Natural killer cell (primary cell): ENCODE results near the gene SPECC1L. TPM values are rescaled to one million over a fixed set of nuclear protein-coding genes. Genes with fewer than 3 reads are reported as not detected.

Experiments
- ATAC-seq, 3 donors: fragments of 150-1000 bp in 2 of 3; fragments of 200-7000 bp in 1 of 3; cut with Tn5 transposase; 1 replicate in 1 of 3; 2 replicates in 2 of 3; pipeline ENCODE4 v1.10.0; 2021; ENCODE audit warnings: mild to moderate bottlenecking in 2 of 3, moderate library complexity in 2 of 3
- DNase-seq, 2 donors: peaks; one replicate each; pipeline versions ENCODE4 v3.0.0 to v3.0.0-alpha.2; 2013 to 2021; ENCODE audit warnings: mixed read lengths in 1 of 2
- H3K27ac ChIP-seq: one replicate; pipeline ENCODE4 v1.5.1; 2013; ENCODE audit warnings: mild to moderate bottlenecking, low read length
- H3K27me3 ChIP-seq: one replicate; pipeline ENCODE4 v1.6.1; 2013; ENCODE audit warnings: low read length; ENCODE audit not compliant: control insufficient read depth, insufficient read depth
- H3K36me3 ChIP-seq: one replicate; pipeline ENCODE4 v1.6.1; 2013; ENCODE audit warnings: low read length; ENCODE audit not compliant: control insufficient read depth, insufficient read depth
- H3K4me1 ChIP-seq: one replicate; pipeline ENCODE4 v1.6.1; 2013; ENCODE audit warnings: low read length; ENCODE audit not compliant: control insufficient read depth, insufficient read depth
- H3K4me3 ChIP-seq: one replicate; pipeline ENCODE4 v1.5.1; 2013; ENCODE audit warnings: low read length
- H3K9me3 ChIP-seq: one replicate; pipeline ENCODE4 v1.6.1; 2013; ENCODE audit warnings: low read length; ENCODE audit not compliant: control insufficient read depth, insufficient read depth
- H3K27ac Mint-ChIP-seq, 2 donors: one replicate each; pipeline ENCODE4 v1.8.0; 2022; ENCODE audit warnings: mild to moderate bottlenecking in 2 of 2, mixed read lengths in 2 of 2, moderate library complexity in 1 of 2
- H3K27me3 Mint-ChIP-seq, 2 donors: one replicate each; pipeline ENCODE4 v1.8.0; 2022; ENCODE audit warnings: low read depth in 2 of 2, mixed read lengths in 2 of 2
- H3K36me3 Mint-ChIP-seq: one replicate; pipeline ENCODE4 v1.8.0; 2022; ENCODE audit warnings: mixed read lengths
- H3K4me1 Mint-ChIP-seq, 2 donors: one replicate each; pipeline ENCODE4 v1.8.0; 2022; ENCODE audit warnings: mixed read lengths in 2 of 2
- H3K4me3 Mint-ChIP-seq: one replicate; pipeline ENCODE4 v1.8.0; 2022; ENCODE audit warnings: mild to moderate bottlenecking, moderate library complexity, mixed read lengths
- H3K9me3 Mint-ChIP-seq, 2 donors: one replicate each; pipeline ENCODE4 v1.8.0; 2022; ENCODE audit warnings: mixed read lengths in 2 of 2
- WGBS: methylation state at CpG from one replicate; pipeline ENCODE4 v1.1.7; 2013; ENCODE audit warnings: missing lambda C conversion rate; ENCODE audit not compliant: insufficient coverage; 5-methylcytosine and 5-hydroxymethylcytosine counted together
- intact Hi-C: fragments of 100-400 bp; cut with micrococcal nuclease; formaldehyde crosslinking; loops from one replicate; pipeline ENCODE4 v1.14.2; 2022
- total RNA-seq, 4 donors: library from RNA; stranded (reverse); fragments of 120-200 nt in 1 of 4; gene quantifications; one replicate each; pipeline versions ENCODE4 v1.2.3 to v1.2.4, GENCODE V29; 2013 to 2022
- TF ChIP-seq, protein P1 (sequence below): fragments of 200-600 bp; IDR thresholded peaks from one replicate; pipeline ENCODE4 v1.8.0; 2022; ENCODE audit warnings: antibody characterized with exemption

Gene SPECC1L
- total RNA-seq, 3 donors from 2014 or later (not counting 1 experiment from before 2014, with no cell fraction given), result 46.1 to 52.9 (median 48.5) TPM

DNA sequence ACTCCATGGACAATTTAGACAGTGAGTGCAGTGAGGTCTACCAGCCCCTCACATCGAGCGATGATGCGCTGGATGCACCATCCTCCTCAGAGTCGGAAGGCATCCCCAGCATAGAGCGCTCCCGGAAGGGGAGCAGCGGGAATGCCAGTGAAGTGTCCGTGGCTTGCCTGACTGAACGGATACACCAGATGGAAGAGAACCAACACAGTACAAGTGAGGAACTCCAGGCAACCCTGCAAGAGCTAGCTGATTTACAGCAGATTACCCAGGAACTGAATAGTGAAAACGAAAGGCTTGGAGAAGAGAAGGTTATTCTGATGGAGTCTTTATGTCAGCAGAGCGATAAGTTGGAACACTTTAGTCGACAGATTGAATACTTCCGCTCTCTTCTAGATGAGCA, 51.4 kb downstream of the SPECC1L start:
- Histone ChIP-seq H3K27ac (no peak overlapping the region), H3K36me3 (peaks cover 30% of the 10 kb centered on the region), H3K9me3 (no peaks in the 10 kb centered on the region), H3K27me3 (no peaks in the 10 kb centered on the region), H3K4me1 (no peaks in the 10 kb centered on the region), H3K4me3 (no peak overlapping the region)
- Mint-ChIP-seq H3K27me3 (no peaks in the 10 kb centered on the region), H3K36me3 (peaks cover 19% of the 10 kb centered on the region), H3K4me3 (no peak overlapping the region), H3K4me1 (peaks cover 5 to 8% of the 10 kb centered on the region in 2 donors), H3K27ac (no peak overlapping the region), H3K9me3 (no peaks in the 10 kb centered on the region)
- ATAC-seq (no peak), DNase-seq (no peak)
- intact Hi-C loops, result loop anchor here (10.0 kb wide), 1 partner anchor 433 kb away; no protein-coding TSS in a partner anchor
- TF ChIP-seq, protein P1, sequence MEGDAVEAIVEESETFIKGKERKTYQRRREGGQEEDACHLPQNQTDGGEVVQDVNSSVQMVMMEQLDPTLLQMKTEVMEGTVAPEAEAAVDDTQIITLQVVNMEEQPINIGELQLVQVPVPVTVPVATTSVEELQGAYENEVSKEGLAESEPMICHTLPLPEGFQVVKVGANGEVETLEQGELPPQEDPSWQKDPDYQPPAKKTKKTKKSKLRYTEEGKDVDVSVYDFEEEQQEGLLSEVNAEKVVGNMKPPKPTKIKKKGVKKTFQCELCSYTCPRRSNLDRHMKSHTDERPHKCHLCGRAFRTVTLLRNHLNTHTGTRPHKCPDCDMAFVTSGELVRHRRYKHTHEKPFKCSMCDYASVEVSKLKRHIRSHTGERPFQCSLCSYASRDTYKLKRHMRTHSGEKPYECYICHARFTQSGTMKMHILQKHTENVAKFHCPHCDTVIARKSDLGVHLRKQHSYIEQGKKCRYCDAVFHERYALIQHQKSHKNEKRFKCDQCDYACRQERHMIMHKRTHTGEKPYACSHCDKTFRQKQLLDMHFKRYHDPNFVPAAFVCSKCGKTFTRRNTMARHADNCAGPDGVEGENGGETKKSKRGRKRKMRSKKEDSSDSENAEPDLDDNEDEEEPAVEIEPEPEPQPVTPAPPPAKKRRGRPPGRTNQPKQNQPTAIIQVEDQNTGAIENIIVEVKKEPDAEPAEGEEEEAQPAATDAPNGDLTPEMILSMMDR, result no peak
- 98% methylated on average over 13 of the region's 13 CpGs for WGBS

DNA sequence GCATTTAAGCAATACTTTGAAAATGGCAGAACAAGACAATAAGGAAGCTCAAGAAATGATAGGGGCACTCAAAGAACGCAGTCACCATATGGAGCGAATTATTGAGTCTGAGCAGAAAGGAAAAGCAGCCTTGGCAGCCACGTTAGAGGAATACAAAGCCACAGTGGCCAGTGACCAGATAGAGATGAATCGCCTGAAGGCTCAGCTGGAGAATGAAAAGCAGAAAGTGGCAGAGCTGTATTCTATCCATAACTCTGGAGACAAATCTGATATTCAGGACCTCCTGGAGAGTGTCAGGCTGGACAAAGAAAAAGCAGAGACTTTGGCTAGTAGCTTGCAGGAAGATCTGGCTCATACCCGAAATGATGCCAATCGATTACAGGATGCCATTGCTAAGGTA, 51.9 kb downstream of the SPECC1L start:
- Histone ChIP-seq H3K27me3 (no peaks in the 10 kb centered on the region), H3K4me1 (no peaks in the 10 kb centered on the region), H3K9me3 (no peaks in the 10 kb centered on the region), H3K36me3 (peaks cover 34% of the 10 kb centered on the region), H3K27ac (no peak overlapping the region), H3K4me3 (no peak overlapping the region)
- DNase-seq (no peak), ATAC-seq (no peak)
- WGBS, result 95% methylated on average over 6 of the region's 6 CpGs
- Mint-ChIP-seq H3K36me3 (peaks cover 19% of the 10 kb centered on the region), H3K4me3 (no peak overlapping the region), H3K27me3 (no peaks in the 10 kb centered on the region), H3K27ac (no peak overlapping the region), H3K4me1 (peaks cover 5 to 8% of the 10 kb centered on the region in 2 donors), H3K9me3 (no peaks in the 10 kb centered on the region)
- TF ChIP-seq, protein P1, result no peak
- intact Hi-C loops, result loop anchor here (10.0 kb wide), 1 partner anchor 432 kb away; no protein-coding TSS in a partner anchor

DNA sequence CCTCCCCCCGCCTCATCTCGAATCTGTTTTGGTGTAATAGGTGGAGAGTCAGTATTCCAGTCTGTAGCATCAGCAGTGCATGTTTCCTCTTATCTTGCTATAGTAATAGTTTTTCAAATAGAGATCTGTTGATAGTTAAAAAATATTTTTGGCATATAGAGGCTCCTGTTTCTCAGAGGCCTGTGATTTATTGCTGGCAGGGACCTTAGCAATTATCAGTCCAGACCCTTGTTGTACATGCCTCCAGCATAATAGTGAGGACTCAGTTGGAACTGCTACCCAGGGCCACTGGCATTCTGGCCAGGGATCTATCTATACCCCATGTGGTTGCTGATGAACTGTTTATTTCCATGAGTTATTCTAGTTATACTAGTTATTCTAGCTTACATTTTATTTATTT, 52.6 kb downstream of the SPECC1L start:
- no peaks in the 10 kb centered on the region for H3K27me3 Mint-ChIP-seq
- no peak overlapping the region for H3K4me3 ChIP-seq
- H3K4me3 Mint-ChIP-seq, result no peak overlapping the region
- intact Hi-C loops, result loop anchor here (10.0 kb wide), 1 partner anchor 432 kb away; no protein-coding TSS in a partner anchor
- DNase-seq, result no peak
- H3K9me3 Mint-ChIP-seq, result no peaks in the 10 kb centered on the region
- TF ChIP-seq, protein P1, result no peak
- peaks cover 19% of the 10 kb centered on the region for H3K36me3 Mint-ChIP-seq
- no peaks in the 10 kb centered on the region for H3K4me1 ChIP-seq
- no peak overlapping the region for H3K27ac ChIP-seq
- 94% methylated on average over 2 of the region's 2 CpGs for WGBS
- ATAC-seq, result no peak
- peaks cover 35% of the 10 kb centered on the region for H3K36me3 ChIP-seq
- peaks cover 5 to 8% of the 10 kb centered on the region in 2 donors for H3K4me1 Mint-ChIP-seq
- no peaks in the 10 kb centered on the region for H3K9me3 ChIP-seq
- no peak overlapping the region for H3K27ac Mint-ChIP-seq
- no peaks in the 10 kb centered on the region for H3K27me3 ChIP-seq

DNA sequence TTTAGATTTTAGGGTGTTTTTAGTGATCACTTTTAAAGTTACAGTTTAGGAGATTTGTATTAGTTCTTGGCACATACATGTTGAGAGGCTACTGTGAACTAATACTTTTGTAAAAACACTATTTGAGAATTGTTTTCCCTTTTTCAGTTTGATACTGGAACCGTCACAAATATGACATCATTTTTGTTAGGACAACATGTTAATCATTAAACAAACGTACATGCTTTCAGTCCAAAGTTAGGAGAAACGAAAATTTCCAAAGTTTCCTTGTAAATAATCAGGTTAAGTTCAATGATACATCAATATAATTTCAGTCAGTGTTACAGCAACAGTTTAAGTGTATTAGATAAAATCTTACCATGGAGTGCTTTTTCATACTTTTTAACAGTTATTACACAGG, 53.1 kb downstream of the SPECC1L start:
- intact Hi-C loops, result loop anchor here (10.0 kb wide), 1 partner anchor 431 kb away; no protein-coding TSS in a partner anchor
- TF ChIP-seq, protein P1, result no peak
- Histone ChIP-seq H3K9me3 (no peaks in the 10 kb centered on the region), H3K36me3 (peaks cover 36% of the 10 kb centered on the region), H3K27ac (no peak overlapping the region), H3K27me3 (no peaks in the 10 kb centered on the region), H3K4me3 (no peak overlapping the region), H3K4me1 (no peaks in the 10 kb centered on the region)
- no peak for ATAC-seq
- WGBS, result 100% methylated on average over 1 of the region's 3 CpGs
- H3K36me3 Mint-ChIP-seq, result peaks cover 19% of the 10 kb centered on the region
- DNase-seq, result no peak
- H3K27me3 Mint-ChIP-seq, result no peaks in the 10 kb centered on the region
- H3K4me1 Mint-ChIP-seq, result peaks cover 5 to 8% of the 10 kb centered on the region in 2 donors
- no peak overlapping the region for H3K27ac Mint-ChIP-seq
- H3K9me3 Mint-ChIP-seq, result no peaks in the 10 kb centered on the region
- no peak overlapping the region for H3K4me3 Mint-ChIP-seq
